ENCODE results near the gene NR3C1.

- no peak for TF ChIP-seq CTCF (IDR thresholded peaks at IDR 0.05)
- TF ChIP-seq EZH2 (IDR thresholded peaks at IDR 0.05; ENCODE audit: borderline replicate concordance, insufficient read depth, low read depth, low read length, poor library complexity, severe bottlenecking), result no peak
Measured at GRCh38 chr5:143398053-143398355, 5.5 kb downstream of the NR3C1 start.
